Skin of body (tissue), 2 donors: ENCODE data around the gene SLC22A2. TPM values are rescaled to one million over a fixed set of nuclear protein-coding genes. Genes with fewer than 3 reads are reported as not detected.

Source experiments
- DNase-seq: peaks from one replicate; lab custom pipeline; 2025; lab: John Stamatoyannopoulos, UW
- total RNA-seq: library from RNA; depleted of rRNA; stranded (reverse); fragments of >200 nt; gene quantifications from one replicate; pipeline ENCODE4 v1.2.3, GENCODE V29; 2014

Gene SLC22A2
- total RNA-seq, 1 donor from 2014 or later: not detected

DNA sequence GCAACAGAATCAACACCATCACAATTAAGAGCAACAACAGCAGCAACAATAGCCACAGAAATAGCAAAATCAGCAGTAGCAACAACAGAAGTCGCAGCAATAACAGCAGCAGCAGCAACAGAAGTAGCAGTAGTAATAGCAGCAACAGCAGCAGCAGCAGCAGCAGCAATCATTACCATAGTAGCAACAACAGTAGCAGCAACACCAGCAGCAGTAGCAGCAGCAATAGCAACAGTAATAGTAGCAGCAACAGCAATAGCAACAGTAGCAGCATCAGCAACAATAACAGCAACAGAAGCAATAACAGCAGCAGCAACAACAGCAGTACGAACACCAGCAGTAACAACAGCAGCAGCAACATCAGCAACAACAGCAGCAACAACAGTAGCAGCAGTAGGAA lies 39.8 kb downstream of the SLC22A2 start:
- DNase-seq: peak; percentile 14

GRCh38 chr6:160217863-160218262 lies 40.8 kb downstream of the SLC22A2 start:
- no peak for DNase-seq

DNA sequence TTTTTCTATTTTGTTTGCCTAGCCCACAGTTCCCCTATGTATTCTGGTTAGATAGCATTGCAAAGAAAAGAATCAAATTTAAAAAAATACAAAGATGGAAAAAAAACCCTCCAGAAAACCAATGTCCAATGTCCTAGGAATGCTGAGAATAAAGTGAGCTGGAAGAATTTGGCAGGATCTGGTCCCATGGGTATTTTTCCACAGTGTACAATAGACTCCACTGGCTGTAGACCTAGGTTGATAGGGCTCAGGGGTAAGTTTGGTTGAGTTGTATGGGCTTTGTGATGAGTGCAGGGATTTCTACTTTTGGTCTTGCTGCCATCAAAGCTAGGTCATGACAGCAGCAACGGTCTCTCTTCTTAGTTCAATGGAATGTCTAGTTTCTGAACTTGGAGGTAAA lies 41.5 kb downstream of the SLC22A2 start:
- no peak for DNase-seq

- no peak for DNase-seq
Observed at GRCh38 chr6:160215232-160215631, 43.4 kb downstream of the SLC22A2 start.

DNA sequence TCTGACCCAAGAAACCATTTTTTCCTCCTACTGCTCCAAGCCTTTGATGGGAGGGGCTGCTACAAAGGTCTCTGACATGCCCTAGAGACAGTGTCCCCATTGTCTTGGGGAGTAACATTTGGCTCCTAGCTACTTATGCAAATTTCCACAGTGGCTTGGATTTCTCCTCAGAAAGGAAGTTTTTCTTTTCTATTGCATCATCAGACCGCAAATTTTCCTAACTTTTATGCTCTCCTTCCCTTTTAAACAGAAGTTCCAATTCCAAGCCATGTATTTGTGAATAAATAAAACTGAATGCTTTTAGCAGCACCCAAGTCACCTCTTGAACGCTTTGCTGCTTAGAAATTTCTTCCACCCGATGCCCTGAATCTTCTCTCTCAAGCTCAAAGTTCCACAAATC lies 51.0 kb downstream of the SLC22A2 start:
- no peak for DNase-seq

DNA sequence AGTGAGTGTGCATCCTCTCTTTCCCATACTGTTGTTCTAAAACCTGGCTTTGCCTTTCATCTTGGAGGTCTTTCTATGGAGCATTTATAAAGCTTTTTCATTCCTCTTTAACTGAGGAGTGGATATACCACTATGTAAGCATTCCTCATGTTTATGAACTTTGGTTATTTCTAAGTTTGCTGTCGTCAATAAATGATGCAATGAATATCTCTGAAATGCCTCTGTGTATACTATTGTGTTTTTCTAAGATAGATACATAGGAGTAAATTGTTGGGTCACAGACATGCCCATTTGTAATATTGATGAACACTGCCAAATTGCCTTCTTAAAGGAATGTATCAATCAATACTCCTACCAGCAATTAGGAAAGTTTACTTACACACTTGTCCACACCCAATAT lies 53.9 kb downstream of the SLC22A2 start:
- no peak for DNase-seq

- no peak for DNase-seq
Observed at GRCh38 chr6:160203953-160204352, 54.7 kb downstream of the SLC22A2 start.

DNA sequence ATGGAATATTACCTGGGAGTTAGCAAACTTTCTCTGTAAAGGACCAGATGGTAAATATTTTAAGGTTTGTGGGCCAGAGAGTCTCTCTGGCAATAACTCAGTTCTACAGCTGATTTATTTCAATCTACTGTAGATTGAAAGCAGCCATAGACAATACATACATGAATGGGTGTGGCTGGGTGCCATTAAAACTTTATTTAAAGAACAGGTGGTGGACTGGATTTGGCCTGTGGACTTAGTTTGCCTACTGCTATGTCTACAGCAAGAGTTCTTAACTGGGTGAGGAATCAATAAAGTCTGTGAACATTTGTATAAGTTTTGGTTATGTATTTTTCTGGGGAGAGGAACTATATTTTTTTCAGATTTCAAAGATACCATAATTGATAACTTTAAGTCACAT lies 55.1 kb downstream of the SLC22A2 start:
- DNase-seq: no peak

DNA sequence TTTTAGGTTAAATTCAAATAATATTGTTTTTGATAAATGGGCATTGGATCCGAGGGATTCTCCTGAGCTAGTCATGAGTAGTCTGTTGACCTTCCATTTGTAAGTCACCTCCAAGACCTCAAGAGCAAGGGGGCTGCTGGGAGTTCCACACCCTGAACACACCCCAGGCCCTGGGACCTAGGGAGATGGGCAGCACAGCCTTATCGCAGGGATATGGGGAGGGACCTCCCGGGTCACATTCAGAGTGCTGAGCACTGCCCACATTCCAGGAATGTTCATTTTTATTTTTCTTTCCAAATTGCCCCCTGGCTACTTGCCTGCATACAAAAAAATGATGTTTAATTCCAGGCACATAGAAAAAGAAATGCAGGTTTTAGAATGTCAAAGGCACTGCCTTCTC lies 55.5 kb downstream of the SLC22A2 start:
- no peak for DNase-seq

GRCh38 chr6:160202411-160202810 lies 56.2 kb downstream of the SLC22A2 start:
- DNase-seq: no peak

- DNase-seq: no peak
Observed at GRCh38 chr6:160201061-160201460, 57.6 kb downstream of the SLC22A2 start.

- DNase-seq: no peak
Observed at GRCh38 chr6:160198606-160199211, 59.9 kb downstream of the SLC22A2 start.

DNA sequence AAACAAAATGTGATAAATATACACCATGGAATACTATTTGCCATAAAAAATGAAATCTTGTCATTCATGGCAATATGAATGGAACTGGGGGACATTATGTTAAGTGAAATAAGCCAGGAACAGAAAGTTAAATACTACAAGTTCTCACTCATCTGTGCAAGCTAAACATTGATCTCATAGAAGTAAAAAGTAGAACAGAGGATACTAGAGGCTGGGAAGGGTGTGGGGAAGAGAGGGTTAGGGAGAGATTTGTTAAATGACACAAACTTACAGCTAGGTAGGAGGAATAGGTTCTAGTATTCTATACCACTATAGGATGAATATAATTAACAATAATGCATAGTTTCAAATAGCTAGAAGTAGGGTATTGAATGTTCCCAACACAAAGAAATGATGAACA lies 61.0 kb downstream of the SLC22A2 start:
- no peak for DNase-seq

DNA sequence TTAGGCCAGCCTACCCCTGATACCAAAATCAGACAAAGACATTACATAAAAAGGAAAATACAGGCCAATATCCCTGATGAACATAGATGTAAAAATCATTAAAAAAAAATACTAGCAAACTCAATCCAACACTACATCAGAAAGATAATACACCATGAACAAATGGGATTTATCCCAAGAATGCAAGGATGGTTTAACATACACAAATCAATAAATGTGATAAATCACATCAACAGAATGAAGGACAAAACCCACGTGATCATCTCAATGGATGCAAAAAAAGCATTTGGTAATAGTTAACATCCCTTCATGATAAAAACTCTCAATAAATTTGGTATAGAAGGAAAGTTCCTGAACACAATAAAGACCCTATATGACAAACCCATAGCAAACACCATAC lies 63.8 kb downstream of the SLC22A2 start:
- DNase-seq: no peak

- no peak for DNase-seq
Observed at GRCh38 chr6:160192840-160193239, 65.8 kb downstream of the SLC22A2 start.

GRCh38 chr6:160190973-160191372 lies 67.6 kb downstream of the SLC22A2 start:
- DNase-seq: no peak

DNA sequence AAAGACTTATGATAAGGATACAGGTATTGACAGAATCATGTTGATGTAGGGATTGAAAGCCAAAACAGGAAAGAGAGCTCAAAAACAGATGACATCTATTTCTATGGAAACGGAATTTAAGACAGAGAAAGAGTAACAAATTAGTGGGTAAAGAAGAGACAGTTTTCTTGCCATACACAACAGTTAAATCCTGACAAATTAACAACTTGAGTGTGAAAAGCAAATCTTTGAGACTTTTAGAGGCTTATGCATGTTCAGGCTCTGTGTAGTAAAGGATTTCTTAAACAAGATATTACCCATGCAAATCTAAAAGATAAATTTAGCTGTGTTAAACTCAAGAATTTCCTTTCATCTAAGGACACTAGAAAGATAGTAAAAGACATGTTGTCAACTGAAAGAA lies 68.5 kb downstream of the SLC22A2 start:
- DNase-seq: no peak

- no peak for DNase-seq
Observed at GRCh38 chr6:160188773-160189172, 69.8 kb downstream of the SLC22A2 start.

- DNase-seq: no peak
Observed at GRCh38 chr6:160180706-160181105, 77.9 kb downstream of the SLC22A2 start.

- DNase-seq: peak; percentile 8
Observed at GRCh38 chr6:160178271-160178670, 80.3 kb downstream of the SLC22A2 start.

GRCh38 chr6:160177220-160177619 lies 81.4 kb downstream of the SLC22A2 start:
- DNase-seq: no peak

DNA sequence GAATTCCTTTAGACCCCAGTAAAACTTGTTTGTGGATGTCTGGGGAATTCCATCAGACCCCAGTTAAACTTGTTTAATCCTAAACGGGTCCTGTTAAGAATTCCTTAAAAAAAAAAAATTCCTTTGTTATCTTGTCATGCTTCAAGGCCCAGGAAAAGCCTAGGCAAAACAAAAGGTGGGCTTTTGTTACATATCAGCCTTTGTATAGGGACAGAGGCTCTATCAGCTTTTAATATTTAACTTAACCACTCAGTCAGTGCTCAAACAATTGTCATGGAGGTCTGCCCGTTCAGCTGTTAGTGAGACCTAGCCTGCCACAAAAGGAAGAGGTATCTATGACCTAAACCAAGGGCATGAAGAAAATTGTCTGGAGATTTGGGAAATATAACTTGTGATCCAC lies 83.9 kb downstream of the SLC22A2 start:
- no peak for DNase-seq

DNA sequence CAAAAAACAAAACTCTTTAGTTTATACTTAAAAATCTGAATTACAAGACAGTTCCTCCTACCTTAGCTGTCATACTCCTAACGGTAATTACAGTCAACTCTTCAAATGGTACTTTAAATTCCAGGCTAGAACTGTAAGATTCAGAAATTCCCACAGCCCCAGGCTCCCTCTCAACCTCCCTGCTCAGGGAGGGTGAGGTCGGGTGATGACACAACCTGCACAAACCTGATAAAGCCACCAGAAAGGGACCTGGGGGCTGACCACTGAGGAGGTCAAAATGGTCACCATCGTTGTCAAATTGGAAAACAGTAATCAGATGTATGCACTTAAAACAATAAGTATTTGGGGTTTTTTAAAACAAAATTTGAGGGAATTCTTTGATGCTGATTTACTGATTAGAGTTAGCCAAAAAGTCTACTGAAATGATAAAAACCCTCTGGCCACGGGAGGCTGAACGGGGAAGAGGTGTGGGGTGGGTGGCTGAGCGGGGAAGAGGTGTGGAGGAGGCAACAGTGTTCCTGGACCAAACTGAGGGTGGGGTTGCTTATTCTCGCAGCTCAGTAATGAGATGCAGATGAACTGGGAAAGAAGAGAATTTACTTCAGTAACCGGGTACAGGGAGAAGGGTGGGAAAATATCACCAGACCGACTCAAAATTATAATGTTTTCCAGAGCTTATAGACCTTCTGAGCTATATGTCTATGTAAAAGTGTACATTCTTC lies 84.7 kb downstream of the SLC22A2 start:
- no peak for DNase-seq
